ENCODE data around the gene PIK3C2A.
"Not testable (repeated sequence)": the region's sequence is repeated elsewhere in the genome, so short reads cannot be mapped to it uniquely, and the experiment has no call there.

PIK3C2A gene

DNA sequence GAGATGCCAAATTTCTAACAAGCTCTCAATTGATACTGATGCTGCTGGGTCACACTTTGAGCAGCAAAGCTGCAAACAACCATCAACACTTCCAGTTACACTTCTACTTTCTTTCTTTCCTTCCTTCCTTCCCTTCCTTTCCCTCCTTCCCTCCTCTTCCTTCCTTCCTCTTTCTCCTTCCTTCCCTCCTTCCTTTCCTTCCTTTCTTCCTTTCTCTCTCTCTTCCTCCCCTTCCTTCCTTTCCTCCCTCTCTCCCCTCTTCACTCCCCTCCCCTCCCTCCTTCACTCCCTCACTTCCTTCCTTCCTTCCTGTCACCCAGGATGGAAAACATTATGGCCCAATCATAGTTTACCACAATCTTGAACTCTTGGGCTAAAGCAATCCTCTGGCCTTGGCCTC lies 33.0 kb upstream of the PIK3C2A start:
- no peak for TF ChIP-seq RARB (CRISPR knock-in tag; IDR thresholded peaks at IDR 0.05)
- TF ChIP-seq ZC3H10 (CRISPR knock-in tag; IDR thresholded peaks at IDR 0.05), result no peak
- TF ChIP-seq CSDC2 (CRISPR knock-in tag; IDR thresholded peaks at IDR 0.05), result no peak
- TF ChIP-seq, protein P1, sequence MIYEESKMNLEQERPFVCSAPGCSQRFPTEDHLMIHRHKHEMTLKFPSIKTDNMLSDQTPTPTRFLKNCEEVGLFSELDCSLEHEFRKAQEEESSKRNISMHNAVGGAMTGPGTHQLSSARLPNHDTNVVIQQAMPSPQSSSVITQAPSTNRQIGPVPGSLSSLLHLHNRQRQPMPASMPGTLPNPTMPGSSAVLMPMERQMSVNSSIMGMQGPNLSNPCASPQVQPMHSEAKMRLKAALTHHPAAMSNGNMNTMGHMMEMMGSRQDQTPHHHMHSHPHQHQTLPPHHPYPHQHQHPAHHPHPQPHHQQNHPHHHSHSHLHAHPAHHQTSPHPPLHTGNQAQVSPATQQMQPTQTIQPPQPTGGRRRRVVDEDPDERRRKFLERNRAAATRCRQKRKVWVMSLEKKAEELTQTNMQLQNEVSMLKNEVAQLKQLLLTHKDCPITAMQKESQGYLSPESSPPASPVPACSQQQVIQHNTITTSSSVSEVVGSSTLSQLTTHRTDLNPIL (CRISPR knock-in tag; IDR thresholded peaks at IDR 0.05; ENCODE audit: low read depth), result no peak
- no peak for TF ChIP-seq CSRNP3 (CRISPR knock-in tag; IDR thresholded peaks at IDR 0.05)
- no peak for TF ChIP-seq SNAI2 (CRISPR knock-in tag; IDR thresholded peaks at IDR 0.05)
- no peak for TF ChIP-seq BACH2 (CRISPR knock-in tag; IDR thresholded peaks at IDR 0.05; ENCODE audit: borderline replicate concordance)
- no peak for TF ChIP-seq OSR1 (CRISPR knock-in tag; IDR thresholded peaks at IDR 0.05)
- TF ChIP-seq TSHZ2 (CRISPR knock-in tag; IDR thresholded peaks at IDR 0.05), result no peak
- TF ChIP-seq PPARA (CRISPR knock-in tag; IDR thresholded peaks at IDR 0.05; ENCODE audit: borderline replicate concordance), result no peak
- no peak for TF ChIP-seq ZNF565 (CRISPR knock-in tag; conservative IDR thresholded peaks at IDR 0.05; ENCODE audit: low read depth)
- no peak for TF ChIP-seq ZNF70 (CRISPR knock-in tag; IDR thresholded peaks at IDR 0.05)
- no peak for TF ChIP-seq TCF4 (CRISPR knock-in tag; IDR thresholded peaks at IDR 0.05; ENCODE audit: borderline replicate concordance)
- TF ChIP-seq TOX (CRISPR knock-in tag; IDR thresholded peaks at IDR 0.05; ENCODE audit: borderline replicate concordance), result no peak
- TF ChIP-seq, protein P2, sequence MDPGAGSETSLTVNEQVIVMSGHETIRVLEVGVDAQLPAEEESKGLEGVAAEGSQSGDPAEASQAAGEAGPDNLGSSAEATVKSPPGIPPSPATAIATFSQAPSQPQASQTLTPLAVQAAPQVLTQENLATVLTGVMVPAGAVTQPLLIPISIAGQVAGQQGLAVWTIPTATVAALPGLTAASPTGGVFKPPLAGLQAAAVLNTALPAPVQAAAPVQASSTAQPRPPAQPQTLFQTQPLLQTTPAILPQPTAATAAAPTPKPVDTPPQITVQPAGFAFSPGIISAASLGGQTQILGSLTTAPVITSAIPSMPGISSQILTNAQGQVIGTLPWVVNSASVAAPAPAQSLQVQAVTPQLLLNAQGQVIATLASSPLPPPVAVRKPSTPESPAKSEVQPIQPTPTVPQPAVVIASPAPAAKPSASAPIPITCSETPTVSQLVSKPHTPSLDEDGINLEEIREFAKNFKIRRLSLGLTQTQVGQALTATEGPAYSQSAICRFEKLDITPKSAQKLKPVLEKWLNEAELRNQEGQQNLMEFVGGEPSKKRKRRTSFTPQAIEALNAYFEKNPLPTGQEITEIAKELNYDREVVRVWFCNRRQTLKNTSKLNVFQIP (CRISPR knock-in tag; IDR thresholded peaks at IDR 0.05; ENCODE audit: borderline replicate concordance, low read depth), result no peak
- no peak for ATAC-seq

DNA sequence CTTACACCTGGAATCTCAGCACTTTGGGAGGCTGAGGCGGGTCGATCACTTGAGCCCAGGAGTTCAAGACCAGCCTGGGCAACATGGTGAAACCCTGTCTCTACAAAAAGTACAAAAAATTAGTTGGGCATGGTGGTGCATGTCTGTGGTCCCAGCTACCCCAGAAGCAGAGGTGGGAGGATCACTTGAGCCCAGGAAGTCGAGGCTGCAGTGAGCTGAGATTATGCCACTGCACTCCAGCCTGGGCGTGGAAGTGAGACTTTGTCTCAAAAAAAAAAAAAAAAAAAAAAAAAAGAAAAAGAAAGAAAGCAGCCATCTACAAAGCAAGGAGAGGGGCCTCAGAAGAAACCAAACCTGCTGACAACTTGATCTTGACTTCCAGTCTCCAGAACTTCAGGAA lies 32.1 kb upstream of the PIK3C2A start:
- ATAC-seq, result not testable (repeated sequence)

DNA sequence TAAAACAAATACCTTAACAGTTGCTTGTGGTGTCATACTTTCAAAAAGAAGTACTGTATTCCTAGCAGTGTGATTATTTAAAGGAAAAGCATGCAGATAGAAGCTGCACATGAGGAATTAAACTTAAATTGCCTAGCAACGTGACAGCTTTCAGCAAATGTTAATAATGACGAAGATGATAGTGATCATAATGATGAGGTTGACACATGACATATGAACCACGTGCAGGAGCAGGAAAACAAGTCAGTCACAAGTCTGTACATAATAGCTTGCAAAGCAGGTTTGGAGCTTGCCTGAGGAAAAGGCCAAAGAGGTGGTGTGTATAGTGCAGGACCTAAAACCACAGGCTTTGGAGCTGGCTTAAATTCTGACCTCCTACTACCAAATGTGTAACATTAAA lies 30.6 kb upstream of the PIK3C2A start:
- ATAC-seq, result no peak
- TF ChIP-seq BACH2 (CRISPR knock-in tag; IDR thresholded peaks at IDR 0.05; ENCODE audit: borderline replicate concordance) (no peak), GLIS3 (CRISPR knock-in tag; IDR thresholded peaks at IDR 0.05) (no peak), ZC3H10 (CRISPR knock-in tag; IDR thresholded peaks at IDR 0.05) (no peak), TOX (CRISPR knock-in tag; IDR thresholded peaks at IDR 0.05; ENCODE audit: borderline replicate concordance) (no peak), ISL1 (CRISPR knock-in tag; IDR thresholded peaks at IDR 0.05) (no peak), ARNTL (CRISPR knock-in tag; IDR thresholded peaks at IDR 0.05; ENCODE audit: borderline replicate concordance, low read depth) (no peak), TSHZ2 (CRISPR knock-in tag; IDR thresholded peaks at IDR 0.05) (no peak)
- TF ChIP-seq, protein P1 (CRISPR knock-in tag; IDR thresholded peaks at IDR 0.05; ENCODE audit: low read depth), result no peak
